SK-N-MC (cell line): ENCODE measurements around the gene CREB3L2.

Experiments used
- EZH2 ChIP-seq: fragments of 200-600 bp; sonication (generic); IDR thresholded peaks from one replicate; pipeline ENCODE4 v1.6.1; 2017; ENCODE audit warnings: antibody characterized with exemption
- FOXP2 ChIP-seq: optimal IDR thresholded peaks from 2 replicates; pipeline ENCODE3; 2011; ENCODE audit warnings: mild to moderate bottlenecking, moderate library complexity; ENCODE audit not compliant: insufficient read depth; ENCODE audit errors: extremely low read length, control extremely low read depth
- POLR2AphosphoS5 ChIP-seq: IDR thresholded peaks from 2 replicates; pipeline ENCODE4 v1.6.1; 2012; ENCODE audit warnings: mild to moderate bottlenecking, low read depth, low read length, borderline replicate concordance

- TF ChIP-seq EZH2 (no peak), FOXP2 (no peak), POLR2AphosphoS5 (no peak)
Measured at GRCh38 chr7:137954614-137955013, 47.3 kb downstream of the CREB3L2 start.
